H1 (cell line): ENCODE data around the gene PTPMT1. TPM values are rescaled to one million over a fixed set of nuclear protein-coding genes. Genes with fewer than 3 reads are reported as not detected.

ENCODE experiments used
- CTCF ChIA-PET: fragments of 300-600 bp; sonication (Branson Sonifier 250); formaldehyde crosslinking; loops from one replicate; lab custom pipeline; 2021; ENCODE audit not compliant: partially characterized antibody; lab: Charles Lee
- POLR2A ChIA-PET: fragments of 300-600 bp; sonication (Branson Sonifier 250); formaldehyde crosslinking; loops from one replicate; lab custom pipeline; 2021; ENCODE audit warnings: inconsistent platforms; ENCODE audit not compliant: partially characterized antibody; lab: Charles Lee
- DNase-seq, 2 experiments: peaks; one replicate each; pipeline versions ENCODE4 v3.0.0 to v3.0.0-alpha.2; 2010 to 2022; ENCODE audit warnings: low spot score in 2 of 2, low read depth in 1 of 2, mixed read lengths in 1 of 2
- FAIRE-seq: peaks from 2 replicates; lab custom pipeline; 2011; peaks lifted over from hg19 to GRCh38; lab: Jason Lieb, UNC
- H2AFZ ChIP-seq: 2 replicates; pipeline ENCODE4 v1.8.1; 2012; ENCODE audit warnings: low read length, inconsistent platforms
- H2AK5ac ChIP-seq: 2 replicates; pipeline ENCODE4 v1.6.1; 2013; ENCODE audit warnings: low read depth, low read length
- H2BK120ac ChIP-seq: replicated peaks from 2 replicates; pipeline ENCODE3; 2013; ENCODE audit warnings: low read depth, low read length, inconsistent platforms
- H2BK12ac ChIP-seq: 2 replicates; pipeline ENCODE4 v1.6.1; 2013; ENCODE audit warnings: low read depth, low read length
- H2BK15ac ChIP-seq: 2 replicates; pipeline ENCODE4 v1.6.1; 2013; ENCODE audit warnings: low read length
- H2BK20ac ChIP-seq: 2 replicates; pipeline ENCODE4 v1.6.1; 2013; ENCODE audit warnings: low read length
- H2BK5ac ChIP-seq: 2 replicates; pipeline ENCODE4 v1.6.1; 2013; ENCODE audit warnings: low read depth, low read length
- H3K14ac ChIP-seq: 2 replicates; pipeline ENCODE4 v1.6.1; 2013; ENCODE audit warnings: inconsistent platforms; ENCODE audit not compliant: insufficient read length
- H3K18ac ChIP-seq: 2 replicates; pipeline ENCODE4 v1.6.1; 2013; ENCODE audit warnings: low read length; ENCODE audit errors: extremely low read depth
- H3K23ac ChIP-seq: 2 replicates; pipeline ENCODE4 v1.6.1; 2013; ENCODE audit warnings: inconsistent platforms; ENCODE audit not compliant: insufficient read length
- H3K23me2 ChIP-seq: 2 replicates; pipeline ENCODE4 v1.6.1; 2013; ENCODE audit warnings: low read depth, low read length
- H3K27ac ChIP-seq: 2 replicates; pipeline ENCODE4 v1.6.1; 2011; ENCODE audit warnings: low read depth, low read length, inconsistent platforms
- H3K27me3 ChIP-seq, 4 experiments: replicated peaks in 1 of 4; 1 replicate in 1 of 4; 2 replicates in 3 of 4; pipeline versions ENCODE4 v1.6.1 to v1.8.1; 2011 to 2013; ENCODE audit warnings: low read length in 3 of 4, mild to moderate bottlenecking in 3 of 4, inconsistent platforms in 2 of 4, mixed read lengths in 2 of 4, moderate library complexity in 1 of 4; ENCODE audit not compliant: control insufficient read depth in 3 of 4, insufficient read depth in 3 of 4; ENCODE audit errors: extremely low read depth in 1 of 4
- H3K36me3 ChIP-seq, 4 experiments: 2 replicates each; pipeline versions ENCODE4 v1.6.1 to v1.8.1; 2011 to 2013; ENCODE audit warnings: mild to moderate bottlenecking in 4 of 4, low read length in 3 of 4, moderate library complexity in 2 of 4, control low read depth in 1 of 4, inconsistent platforms in 1 of 4; ENCODE audit not compliant: insufficient read depth in 4 of 4, control insufficient read depth in 2 of 4
- H3K4ac ChIP-seq: replicated peaks from 2 replicates; pipeline ENCODE3; 2013; ENCODE audit warnings: low read length, low read depth, mixed read lengths, inconsistent platforms; ENCODE audit not compliant: insufficient read length
- H3K4me1 ChIP-seq, 4 experiments: replicated peaks in 1 of 4; 1 replicate in 1 of 4; 2 replicates in 3 of 4; pipeline versions ENCODE4 v1.6.1 to v1.8.1; 2011 to 2013; ENCODE audit warnings: low read length in 3 of 4, inconsistent platforms in 2 of 4, mixed read lengths in 1 of 4; ENCODE audit not compliant: insufficient read depth in 4 of 4, control insufficient read depth in 3 of 4
- H3K4me2 ChIP-seq, 2 experiments: 2 replicates each; pipeline versions ENCODE4 v1.6.1 to v1.8.1; 2011 to 2013; ENCODE audit warnings: low read depth in 2 of 2, low read length in 2 of 2, control low read depth in 1 of 2, inconsistent platforms in 1 of 2, mild to moderate bottlenecking in 1 of 2; ENCODE audit not compliant: insufficient read depth in 1 of 2
- H3K4me3 ChIP-seq, 4 experiments: fragments of 200-600, 300-600 bp in 1 of 4; sonication (generic), shearing (Covaris generic), sonication (Bioruptor Twin) in 1 of 4; 2 replicates each; pipeline versions ENCODE4 v1.5.1 to v1.8.1; 2011 to 2016; ENCODE audit warnings: low read length in 4 of 4, low read depth in 3 of 4, control low read depth in 2 of 4, inconsistent platforms in 2 of 4, mild to moderate bottlenecking in 2 of 4, mixed read lengths in 1 of 4, moderate library complexity in 1 of 4; ENCODE audit not compliant: insufficient read depth in 2 of 4; ENCODE audit errors: extremely low read depth in 1 of 4
- H3K56ac ChIP-seq: replicated peaks from 2 replicates; pipeline ENCODE3; 2013; ENCODE audit warnings: low read depth, mild to moderate bottlenecking, mixed read lengths, low read length, inconsistent platforms; ENCODE audit not compliant: insufficient read length
- H3K79me1 ChIP-seq: 2 replicates; pipeline ENCODE4 v1.6.1; 2013; ENCODE audit warnings: low read depth, low read length, control low read depth
- H3K79me2 ChIP-seq, 2 experiments: 2 replicates each; pipeline versions ENCODE4 v1.6.1 to v1.8.1; 2012 to 2013; ENCODE audit warnings: low read length in 2 of 2, mild to moderate bottlenecking in 2 of 2, inconsistent platforms in 1 of 2; ENCODE audit not compliant: insufficient read depth in 2 of 2, control insufficient read depth in 1 of 2
- H3K9ac ChIP-seq, 4 experiments: replicated peaks in 1 of 4; 1 replicate in 1 of 4; 2 replicates in 3 of 4; pipeline versions ENCODE4 v1.6.1 to v1.8.1; 2011 to 2013; ENCODE audit warnings: low read depth in 3 of 4, low read length in 3 of 4, control low read depth in 2 of 4, mild to moderate bottlenecking in 2 of 4, moderate library complexity in 2 of 4, inconsistent platforms in 1 of 4; ENCODE audit errors: extremely low read depth in 1 of 4
- H3K9me3 ChIP-seq, 2 experiments: 2 replicates each; pipeline versions ENCODE4 v1.6.1 to v1.8.1; 2012 to 2013; ENCODE audit warnings: mild to moderate bottlenecking in 2 of 2, moderate library complexity in 2 of 2, control low read depth in 1 of 2, inconsistent platforms in 1 of 2, low read depth in 1 of 2, low read length in 1 of 2, mixed read lengths in 1 of 2; ENCODE audit not compliant: insufficient read depth in 2 of 2
- H4K20me1 ChIP-seq, 2 experiments: replicated peaks in 1 of 2; 2 replicates each; pipeline versions ENCODE3 to v1.8.1; 2011 to 2013; ENCODE audit warnings: inconsistent platforms in 2 of 2, low read length in 2 of 2, mild to moderate bottlenecking in 1 of 2; ENCODE audit not compliant: insufficient read depth in 2 of 2, control insufficient read depth in 1 of 2
- H4K5ac ChIP-seq: 2 replicates; pipeline ENCODE4 v1.6.1; 2013; ENCODE audit warnings: low read length, low read depth, mixed read lengths, inconsistent platforms; ENCODE audit not compliant: insufficient read length
- H4K8ac ChIP-seq: 2 replicates; pipeline ENCODE4 v1.8.0; 2013; ENCODE audit warnings: mild to moderate bottlenecking, moderate library complexity, low read length, inconsistent platforms; ENCODE audit not compliant: insufficient read depth; ENCODE audit errors: extremely low read depth
- H4K91ac ChIP-seq: replicated peaks from 2 replicates; pipeline ENCODE3; 2013; ENCODE audit warnings: low read length, mixed read lengths, inconsistent platforms; ENCODE audit not compliant: insufficient read length
- PHF8 ChIP-seq: fragments of 200-600 bp; sonication (generic); conservative IDR thresholded peaks from 2 replicates; pipeline ENCODE4 v1.7.1; 2012; ENCODE audit warnings: low read depth, mild to moderate bottlenecking, inconsistent platforms, low read length, moderate library complexity
- SAP30 ChIP-seq: fragments of 300-600 bp; sonication (generic); IDR thresholded peaks from 2 replicates; pipeline ENCODE4 v1.7.1; 2012; ENCODE audit warnings: low read length, moderate library complexity, mild to moderate bottlenecking, inconsistent platforms; ENCODE audit not compliant: insufficient read depth, insufficient replicate concordance
- SIN3A ChIP-seq, 2 experiments: IDR thresholded peaks in 1 of 2; conservative IDR thresholded peaks in 1 of 2; 2 replicates each; pipeline ENCODE4 v1.6.1; 2011 to 2012; ENCODE audit warnings: low read length in 2 of 2, improper control_type of control experiment in 1 of 2, low read depth in 1 of 2, mild to moderate bottlenecking in 1 of 2
- TAF1 ChIP-seq: IDR thresholded peaks from 2 replicates; pipeline ENCODE4 v1.6.1; 2011; ENCODE audit warnings: mild to moderate bottlenecking, low read depth, low read length
- TAF7 ChIP-seq: optimal IDR thresholded peaks from 2 replicates; pipeline ENCODE3; 2011; ENCODE audit warnings: low read depth, mild to moderate bottlenecking, inconsistent platforms, low read length, moderate library complexity, borderline replicate concordance
- TBP ChIP-seq: IDR thresholded peaks from 2 replicates; pipeline ENCODE4 v1.6.1; 2011; ENCODE audit warnings: low read depth, low read length, improper control_type of control experiment
- TEAD4 ChIP-seq: IDR thresholded peaks from 2 replicates; pipeline ENCODE4 v1.6.1; 2012; ENCODE audit warnings: low read depth, low read length, inconsistent platforms, mixed read lengths
- WGBS, 2 experiments: shearing (Covaris generic) in 1 of 2; methylation state at CpG; one replicate each; pipeline versions ENCODE4 v1.1.6 to v1.1.7; 2013 to 2015; ENCODE audit warnings: low lambda C conversion rate in 2 of 2, mixed read lengths in 2 of 2, inconsistent platforms in 1 of 2, low coverage in 1 of 2, missing lambda C conversion rate in 1 of 2; ENCODE audit not compliant: insufficient replicate concordance in 2 of 2, insufficient coverage in 1 of 2, insufficient read length in 1 of 2; ENCODE audit errors: extremely low coverage in 1 of 2, missing lambda C conversion rate in 1 of 2; 5-methylcytosine and 5-hydroxymethylcytosine counted together
- polyA plus RNA-seq, 7 experiments: library from polyadenylated mRNA; depleted of rRNA in 3 of 7; stranded (reverse) in 5 of 7; unstranded in 2 of 7; fragments of >200 nt in 5 of 7; fragments of 200-250 nt in 2 of 7; gene quantifications; 1 replicate in 5 of 7; 2 replicates in 1 of 7; 4 replicates in 1 of 7; pipeline versions ENCODE4 v1.2.1 to v1.2.3, GENCODE V29; 2011 to 2013; ENCODE audit warnings: missing spikeins in 2 of 7, mixed read lengths in 2 of 7
- total RNA-seq: library from RNA; stranded (reverse); fragmentation: NEBNext Ultra II Directional; extraction: Animal tissue kit (Norgen Biotek cat#: 25700); gene quantifications from 2 replicates; pipeline ENCODE4 v1.2.1, GENCODE V29; 2021

PTPMT1 gene
- total and polyA plus RNA-seq, 2 of the 8 experiments (the other 6 are each of a cell fraction or from before 2014, with no cell fraction given) = 44.8 to 105 TPM

DNA sequence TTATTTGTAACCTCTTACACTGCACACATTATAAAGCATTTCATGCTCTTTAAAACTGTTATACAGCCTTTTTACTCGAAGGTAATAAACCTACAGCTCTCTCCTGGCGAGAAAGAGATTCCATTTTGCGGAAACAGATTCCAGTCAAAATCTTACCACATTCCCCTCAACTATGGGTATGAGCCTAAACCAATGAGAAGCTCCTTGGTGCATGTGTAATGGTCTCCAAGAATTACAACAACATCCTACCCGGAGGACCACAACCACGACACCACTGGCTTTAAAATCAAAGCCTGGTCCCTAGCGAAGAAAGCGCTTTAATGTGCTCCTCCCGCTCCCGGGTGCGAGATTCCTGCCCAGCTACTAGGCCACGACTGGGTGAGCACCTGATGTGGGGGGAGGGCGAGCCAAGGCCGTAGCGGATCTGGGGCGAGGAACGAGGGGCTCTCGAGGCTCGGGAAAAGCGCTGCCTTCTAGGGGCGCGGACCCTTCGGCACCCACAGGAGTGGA, 13.3 kb upstream of the PTPMT1 start:
- POLR2A ChIA-PET = interaction anchor here (0.6 to 5.0 kb wide), 21 partner anchors 9 to 338 kb away, joined by 3 to 65 read pairs (median 5); partner anchors contain the start of genes KBTBD4, NDUFS3 and PTPMT1
- H3K4me2 ChIP-seq = peak overlapping the region; percentile 73 to 85
- H2AFZ ChIP-seq = no peak overlapping the region
- peak overlapping the region; percentile 55 for H2BK120ac ChIP-seq
- H3K18ac ChIP-seq = peak overlapping the region; percentile 82
- DNase-seq (peak in 1 of 2 experiments; percentile 58), FAIRE-seq (no peak)
- H3K36me3 ChIP-seq = peaks cover 0 to 6% (median 0%) of the 10 kb centered on the region in 4 experiments; a peak in 1 of 8 replicates
- H3K23me2 ChIP-seq = peaks cover 3% of the 10 kb centered on the region; the same call in 1 of the 2 replicates
- peak overlapping the region; percentile 80 for H2BK12ac ChIP-seq
- peak overlapping the region; percentile 97; the same call in 1 of the 2 replicates for H4K8ac ChIP-seq
- no peak for TF ChIP-seq PHF8
- peak in 1 of 2 experiments; percentile 54; a peak in 1 of 4 replicates for TF ChIP-seq SIN3A (conservative IDR thresholded peaks at IDR 0.05 in 1 of 2, IDR thresholded peaks at IDR 0.05 in 1 of 2; ENCODE audit: low read depth in 1 of 2, low read length in 2 of 2)
- peak; percentile 84 for TF ChIP-seq SAP30
- TF ChIP-seq TAF1 = 0 out of 2 replicates have a peak, but pooled peaks have one; percentile 32
- TF ChIP-seq TBP = peak; percentile 30; the same call in 1 of the 2 replicates
- TF ChIP-seq TAF7 = peak; percentile 11
- TF ChIP-seq TEAD4 = no peak
- H4K20me1 ChIP-seq = peaks cover 13 to 19% of the 10 kb centered on the region in 2 experiments
- peak overlapping the region; percentile 89 for H3K56ac ChIP-seq
- H2AK5ac ChIP-seq = peak overlapping the region; percentile 96; the same call in 1 of the 2 replicates
- H2BK20ac ChIP-seq = no peak overlapping the region
- no peaks in the 10 kb centered on the region for H3K9me3 ChIP-seq
- peak overlapping the region; percentile 79 to 91 (median 86) for H3K9ac ChIP-seq
- peak overlapping the region; percentile 81; the same call in 1 of the 2 replicates for H2BK15ac ChIP-seq
- H3K27ac ChIP-seq = peak overlapping the region; percentile 84
- CTCF ChIA-PET = interaction anchor here (0.7 to 2.3 kb wide), 12 partner anchors 12 to 139 kb away, joined by 3 to 25 read pairs (median 4); no protein-coding TSS in a partner anchor
- H3K79me1 ChIP-seq = no peaks in the 10 kb centered on the region
- H3K27me3 ChIP-seq = no peaks in the 10 kb centered on the region
- peak overlapping the region; percentile 0 for H3K14ac ChIP-seq
- H3K23ac ChIP-seq = no peak overlapping the region
- H4K91ac ChIP-seq = peak overlapping the region; percentile 69
- H3K79me2 ChIP-seq = peaks cover 42 to 56% of the 10 kb centered on the region in 2 experiments
- peak overlapping the region; percentile 87 for H4K5ac ChIP-seq
- H2BK5ac ChIP-seq = peak overlapping the region; percentile 96
- WGBS, 2 experiments = 3% methylated on average over 22 of the region's 22 CpGs; no CpG with 5 or more reads in 1 of the 2 experiments
- H3K4ac ChIP-seq = peak overlapping the region; percentile 92
- H3K4me1 ChIP-seq = peaks cover 0 to 2% (median 0%) of the 10 kb centered on the region in 4 experiments; a peak in 1 of 7 replicates
- peak overlapping the region; percentile 68 to 96 (median 86) for H3K4me3 ChIP-seq
